NCI-H1092 (cell line): ENCODE measurements around the gene MB.
"Not testable (repeated sequence)": the region's sequence is repeated elsewhere in the genome, so short reads cannot be mapped to it uniquely, and the experiment has no call there.

Experiments used
- DNase-seq: peaks from one replicate; lab custom pipeline; 2025; lab: John Stamatoyannopoulos, UW

MB gene

GRCh38 chr22:35637254-35637653, 20.1 kb upstream of the MB start:
- no peak for DNase-seq

GRCh38 chr22:35634943-35635540, 17.9 kb upstream of the MB start:
- DNase-seq = no peak

GRCh38 chr22:35634015-35634414, 16.9 kb upstream of the MB start:
- no peak for DNase-seq

GRCh38 chr22:35633520-35633919, 16.4 kb upstream of the MB start:
- DNase-seq = no peak

- no peak for DNase-seq
Observed at GRCh38 chr22:35632935-35633334, 15.8 kb upstream of the MB start.

GRCh38 chr22:35631597-35631996, 14.5 kb upstream of the MB start:
- no peak for DNase-seq

GRCh38 chr22:35630891-35631290, 13.8 kb upstream of the MB start:
- DNase-seq = no peak

GRCh38 chr22:35630387-35630793, 13.3 kb upstream of the MB start:
- no peak for DNase-seq

GRCh38 chr22:35629406-35630216, 12.5 kb upstream of the MB start:
- no peak for DNase-seq

- DNase-seq = no peak
Observed at GRCh38 chr22:35628732-35629131, 11.6 kb upstream of the MB start.

- peak; percentile 43 for DNase-seq
Observed at GRCh38 chr22:35627267-35628041, 10.3 kb upstream of the MB start.

GRCh38 chr22:35625763-35626432, 8.8 kb upstream of the MB start:
- DNase-seq = no peak

GRCh38 chr22:35624547-35624946, 7.4 kb upstream of the MB start:
- DNase-seq = no peak

GRCh38 chr22:35623885-35624284, 6.8 kb upstream of the MB start:
- DNase-seq = not testable (repeated sequence)

- peak; percentile 73 for DNase-seq
Observed at GRCh38 chr22:35622191-35622913, 5.2 kb upstream of the MB start.

- no peak for DNase-seq
Observed at GRCh38 chr22:35621451-35621850, 4.3 kb upstream of the MB start.

GRCh38 chr22:35620624-35621251, 3.6 kb upstream of the MB start:
- peak; percentile 58 for DNase-seq

GRCh38 chr22:35619336-35620094, 2.4 kb upstream of the MB start:
- no peak for DNase-seq

- DNase-seq = no peak
Observed at GRCh38 chr22:35618427-35619223, 1.5 kb upstream of the MB start.

GRCh38 chr22:35616043-35616442, 1.1 kb downstream of the MB start:
- DNase-seq = no peak
